NT2/D1 (cell line): Measurements from ENCODE around the gene TEX12.

ENCODE experiments used
- SUZ12 ChIP-seq: IDR thresholded peaks from 2 replicates; pipeline ENCODE4 v1.6.1; 2011; ENCODE audit not compliant: insufficient read length, insufficient read depth; ENCODE audit errors: extremely low read depth
- YY1 ChIP-seq: IDR thresholded peaks from 2 replicates; pipeline ENCODE4 v1.6.1; 2011; ENCODE audit not compliant: insufficient read length, insufficient read depth

DNA sequence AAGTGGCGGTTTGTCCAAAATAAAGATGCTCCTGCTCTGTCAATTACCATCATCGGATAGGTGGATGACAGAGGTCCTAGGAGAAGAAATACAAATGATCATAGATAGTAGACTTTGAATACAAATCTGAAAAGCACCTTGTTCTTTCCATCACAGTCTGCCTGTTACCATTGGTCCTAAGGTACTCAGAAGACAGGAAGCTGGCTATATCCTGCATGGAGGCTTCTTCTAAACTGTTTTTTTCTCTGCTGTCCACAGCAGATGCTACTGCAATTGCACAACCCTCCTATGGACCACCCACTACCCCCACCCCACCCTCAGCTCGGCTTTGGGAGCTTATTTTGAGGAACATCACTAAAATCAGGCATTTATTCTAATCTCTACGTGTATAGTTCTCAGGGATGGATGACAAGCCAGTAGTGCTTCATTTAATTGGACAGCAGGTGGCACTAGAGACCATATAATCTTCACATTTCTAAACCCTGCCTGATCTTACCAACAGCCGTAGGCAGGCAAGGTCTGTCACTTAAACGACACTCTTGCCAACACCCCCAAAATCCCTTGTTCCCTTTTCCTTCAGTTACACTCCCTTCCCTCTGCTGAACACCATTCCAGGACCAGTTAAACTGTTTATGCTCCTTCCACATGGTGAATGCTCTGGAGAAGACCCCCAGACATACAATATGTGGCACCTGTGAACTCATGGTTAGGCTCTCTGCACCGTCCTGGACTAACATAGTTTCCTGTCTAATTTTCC is 52.5 kb downstream of the TEX12 start:
- TF ChIP-seq YY1 (no peak), SUZ12 (no peak)
